OCI-LY1 (cell line): Measurements from ENCODE around the gene TLDC2.
"Not testable (repeated sequence)": the region's sequence is repeated elsewhere in the genome, so short reads cannot be mapped to it uniquely, and the experiment has no call there.

Experiments used
- H2AFZ ChIP-seq: fragments of 200-600 bp; sonication (generic), shearing (Covaris generic); 2 replicates; pipeline ENCODE4 v1.6.0; 2014; ENCODE audit warnings: antibody characterized with exemption, mild to moderate bottlenecking, low read length
- H3F3A ChIP-seq: fragments of 200-600 bp; sonication (generic), shearing (Covaris generic); 2 replicates; pipeline ENCODE4 v1.6.0; 2014; ENCODE audit warnings: mild to moderate bottlenecking, antibody characterized with exemption, low read length, moderate library complexity; ENCODE audit not compliant: insufficient read depth
- H3K27ac ChIP-seq: fragments of 200-600 bp; sonication (generic); 2 replicates; pipeline ENCODE4 v1.5.1; 2014; ENCODE audit warnings: low read length, mixed run types, mild to moderate bottlenecking, low read depth; ENCODE audit not compliant: poor library complexity, severe bottlenecking
- H3K27me3 ChIP-seq: fragments of 200-600 bp; sonication (generic); 2 replicates; pipeline ENCODE4 v1.6.0; 2014; ENCODE audit warnings: antibody characterized with exemption, mild to moderate bottlenecking, low read length, moderate library complexity; ENCODE audit not compliant: insufficient read depth
- H3K36me3 ChIP-seq: fragments of 200-600 bp; sonication (generic); 2 replicates; pipeline ENCODE4 v1.6.1; 2014; ENCODE audit warnings: mild to moderate bottlenecking, antibody characterized with exemption, low read length, moderate library complexity, mixed read lengths; ENCODE audit not compliant: insufficient read depth
- H3K4me1 ChIP-seq: fragments of 200-600 bp; sonication (generic); 2 replicates; pipeline ENCODE4 v1.5.1; 2014; ENCODE audit warnings: mild to moderate bottlenecking, low read length, moderate library complexity; ENCODE audit not compliant: insufficient read depth, severe bottlenecking
- H3K4me2 ChIP-seq: fragments of 200-600 bp; sonication (generic), shearing (Covaris generic); 2 replicates; pipeline ENCODE4 v1.6.1; 2014; ENCODE audit warnings: low read length
- H3K4me3 ChIP-seq: fragments of 200-600 bp; sonication (generic); 2 replicates; pipeline ENCODE4 v1.5.1; 2014; ENCODE audit warnings: low read length, low read depth, mild to moderate bottlenecking, mixed read lengths; ENCODE audit not compliant: poor library complexity, severe bottlenecking
- H3K79me2 ChIP-seq: fragments of 200-600 bp; shearing (Covaris generic); 2 replicates; pipeline ENCODE4 v1.6.1; 2016; ENCODE audit warnings: mixed run types, low read length, mixed read lengths; ENCODE audit not compliant: insufficient read depth
- H3K9ac ChIP-seq: fragments of 200-600 bp; sonication (generic), shearing (Covaris generic); 2 replicates; pipeline ENCODE4 v1.6.1; 2014; ENCODE audit warnings: mild to moderate bottlenecking, low read length, mixed read lengths
- H3K9me2 ChIP-seq: fragments of 200-600 bp; sonication (generic), shearing (Covaris generic); 2 replicates; pipeline ENCODE4 v1.6.1; 2014; ENCODE audit warnings: low read depth, mild to moderate bottlenecking, low read length, mixed read lengths
- H3K9me3 ChIP-seq: fragments of 200-600 bp; shearing (Covaris generic); 2 replicates; pipeline ENCODE4 v1.6.1; 2014; ENCODE audit warnings: low read length, mixed read lengths
- H4K20me1 ChIP-seq: fragments of 200-600 bp; sonication (generic), shearing (Covaris generic); 2 replicates; pipeline ENCODE4 v1.6.0; 2016; ENCODE audit warnings: mild to moderate bottlenecking, low read length; ENCODE audit not compliant: insufficient read depth
- CTCF ChIP-seq: fragments of 200-600 bp; sonication (generic), shearing (Covaris generic); IDR thresholded peaks from 2 replicates; pipeline ENCODE4 v1.5.1; 2017; ENCODE audit warnings: mild to moderate bottlenecking, antibody characterized with exemption, low read length, moderate library complexity, mixed read lengths
- EZH2 ChIP-seq: fragments of 200-600 bp; sonication (generic), shearing (Covaris generic); IDR thresholded peaks from 2 replicates; pipeline ENCODE4 v1.8.0; 2017; ENCODE audit warnings: borderline replicate concordance, mixed run types, mild to moderate bottlenecking, antibody characterized with exemption, low read length, moderate library complexity, mixed read lengths

TLDC2 gene

GRCh38 chr20:36835025-36835424 lies 40.9 kb upstream of the TLDC2 start:
- Histone ChIP-seq H3K36me3 (peaks cover 4% of the 10 kb centered on the region; the same call in 1 of the 2 replicates), H3K4me2 (peak overlapping the region; percentile 70), H3K4me3 (peak overlapping the region; percentile 48), H2AFZ (no peak overlapping the region), H3K9me2 (no peaks in the 10 kb centered on the region), H3K4me1 (peaks cover 35% of the 10 kb centered on the region), H4K20me1 (no peaks in the 10 kb centered on the region), H3K27me3 (no peaks in the 10 kb centered on the region), H3K79me2 (no peaks in the 10 kb centered on the region), H3K27ac (peak overlapping the region; percentile 93), H3K9ac (peak overlapping the region; percentile 68), H3K9me3 (no peaks in the 10 kb centered on the region), H3F3A (no peaks in the 10 kb centered on the region)
- TF ChIP-seq CTCF = no peak
- TF ChIP-seq EZH2 = no peak

- Histone ChIP-seq H3K4me2 (peak overlapping the region; percentile 70), H3K4me1 (peaks cover 35% of the 10 kb centered on the region), H3K9me3 (no peaks in the 10 kb centered on the region), H3K9ac (peak overlapping the region; percentile 68), H3K27me3 (no peaks in the 10 kb centered on the region), H3K9me2 (no peaks in the 10 kb centered on the region), H3K27ac (peak overlapping the region; percentile 93), H4K20me1 (no peaks in the 10 kb centered on the region), H3K4me3 (peak overlapping the region; percentile 48), H3K79me2 (no peaks in the 10 kb centered on the region), H2AFZ (no peak overlapping the region), H3F3A (no peaks in the 10 kb centered on the region), H3K36me3 (peaks cover 4% of the 10 kb centered on the region; the same call in 1 of the 2 replicates)
- no peak for TF ChIP-seq EZH2
These were observed 40.3 kb upstream of the TLDC2 start for GRCh38 chr20:36835453-36836198.

DNA sequence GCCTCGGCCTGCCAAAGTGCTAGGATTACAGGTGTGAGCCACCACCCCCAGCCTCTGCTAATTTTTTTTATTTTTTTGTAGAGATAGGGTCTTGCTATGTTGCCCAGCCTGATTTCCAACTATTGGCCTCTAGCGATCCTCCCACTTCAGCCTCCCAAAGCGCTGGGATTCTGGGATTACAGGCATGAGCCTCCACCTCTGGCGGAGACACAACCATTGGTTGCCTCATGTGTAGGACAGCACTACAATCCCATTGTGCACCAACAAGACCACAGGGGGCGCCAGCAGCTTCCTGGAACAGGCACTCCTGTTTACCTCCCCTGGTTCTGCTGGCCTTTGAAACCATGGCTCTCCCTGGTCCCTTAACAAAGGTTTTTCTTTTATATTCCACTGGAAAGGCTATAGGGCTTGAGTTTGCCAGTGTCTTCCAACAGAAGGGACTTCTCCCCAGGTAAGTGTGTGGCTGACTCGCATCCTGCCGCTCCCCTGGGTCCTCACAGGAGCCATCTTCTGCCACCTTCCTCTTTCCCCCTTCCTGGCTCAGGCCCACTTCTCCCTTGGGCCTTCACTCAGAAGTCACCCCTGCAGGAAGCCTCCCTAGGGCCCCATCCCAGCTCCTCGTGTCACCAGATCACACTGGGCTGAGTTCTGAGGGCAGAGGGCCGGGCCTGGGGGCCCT lies 39.2 kb upstream of the TLDC2 start:
- Histone ChIP-seq H3K27me3 (no peaks in the 10 kb centered on the region), H3K36me3 (peaks cover 4% of the 10 kb centered on the region; the same call in 1 of the 2 replicates), H3K9me3 (no peaks in the 10 kb centered on the region), H3K9me2 (no peaks in the 10 kb centered on the region), H3K4me2 (peak overlapping the region; percentile 70), H2AFZ (no peak overlapping the region), H3K9ac (peak overlapping the region; percentile 68; the same call in 1 of the 2 replicates), H3F3A (no peaks in the 10 kb centered on the region), H3K79me2 (no peaks in the 10 kb centered on the region), H4K20me1 (no peaks in the 10 kb centered on the region), H3K4me3 (peak overlapping the region; percentile 48), H3K4me1 (peaks cover 42% of the 10 kb centered on the region), H3K27ac (peak overlapping the region; percentile 93)
- TF ChIP-seq EZH2 (no peak), CTCF (peak; percentile 84)

- H3K9ac ChIP-seq, H3K9me3 ChIP-seq, H3K4me3 ChIP-seq, H2AFZ ChIP-seq, H3K36me3 ChIP-seq, H3K79me2 ChIP-seq, H3K27me3 ChIP-seq, H3K4me2 ChIP-seq, H3F3A ChIP-seq, H3K9me2 ChIP-seq, H4K20me1 ChIP-seq: not testable (repeated sequence)
- H3K4me1 ChIP-seq = peaks cover 58% of the 10 kb centered on the region
- H3K27ac ChIP-seq = peak overlapping the region; percentile 78
These were observed 37.6 kb upstream of the TLDC2 start for GRCh38 chr20:36838376-36838775.
